ENCODE results near the gene SPIC.
"Not testable (repeated sequence)": the region's sequence is repeated elsewhere in the genome, so short reads cannot be mapped to it uniquely, and the experiment has no call there.

The SPIC gene

GRCh38 chr12:101474711-101475386 is at the start of gene SPIC:
Gene SPIC (plus strand): TSS chr12:101475336. CDS start chr12:101476905, 1,569 bp downstream.
- no peak within 1 kb of the TSS for H3K9ac ChIP-seq (ENCODE audit: low read length)
- H3K36me3 ChIP-seq (ENCODE audit: control insufficient read depth, insufficient read depth, low read length), result no peaks in the 10 kb centered on the region
- H3K27ac ChIP-seq (ENCODE audit: low read depth, low read length), result no peak within 1 kb of the TSS
- H3K4me3 ChIP-seq (ENCODE audit: low read length), result no peak within 1 kb of the TSS
- no peaks in the 10 kb centered on the region for H3K4me1 ChIP-seq (ENCODE audit: control insufficient read depth, insufficient read depth, low read length)
- H3K27me3 ChIP-seq (ENCODE audit: control insufficient read depth, insufficient read depth, low read length), result no peaks in the 10 kb centered on the region

- no peaks in the 10 kb centered on the region for H3K36me3 ChIP-seq (ENCODE audit: control insufficient read depth, insufficient read depth, low read length)
- no peak overlapping the region for H3K4me3 ChIP-seq (ENCODE audit: low read length)
- no peaks in the 10 kb centered on the region for H3K4me1 ChIP-seq (ENCODE audit: control insufficient read depth, insufficient read depth, low read length)
- H3K27me3 ChIP-seq (ENCODE audit: control insufficient read depth, insufficient read depth, low read length), result no peaks in the 10 kb centered on the region
- no peak overlapping the region for H3K9ac ChIP-seq (ENCODE audit: low read length)
- no peak overlapping the region for H3K27ac ChIP-seq (ENCODE audit: low read depth, low read length)
These were observed 44.7 kb upstream of the SPIC start for GRCh38 chr12:101430456-101430855.

- Histone ChIP-seq H3K9ac (ENCODE audit: low read length) (no peak overlapping the region), H3K27ac (ENCODE audit: low read depth, low read length) (no peak overlapping the region), H3K4me3 (ENCODE audit: low read length) (no peak overlapping the region)
These were observed 39.0 kb upstream of the SPIC start for GRCh38 chr12:101436136-101436535.

GRCh38 chr12:101439236-101439635 is 35.9 kb upstream of the SPIC start:
- Histone ChIP-seq H3K9ac (ENCODE audit: low read length) (no peak overlapping the region), H3K4me3 (ENCODE audit: low read length) (no peak overlapping the region), H3K4me1 (ENCODE audit: control insufficient read depth, insufficient read depth, low read length) (no peaks in the 10 kb centered on the region), H3K27me3 (ENCODE audit: control insufficient read depth, insufficient read depth, low read length) (no peaks in the 10 kb centered on the region), H3K27ac (ENCODE audit: low read depth, low read length) (no peak overlapping the region), H3K36me3 (ENCODE audit: control insufficient read depth, insufficient read depth, low read length) (no peaks in the 10 kb centered on the region)

More at GRCh38 chr12:101436136-101436535, 39.0 kb upstream of the SPIC start:
- no peaks in the 10 kb centered on the region for H3K27me3 ChIP-seq (ENCODE audit: control insufficient read depth, insufficient read depth, low read length)
- no peaks in the 10 kb centered on the region for H3K4me1 ChIP-seq (ENCODE audit: control insufficient read depth, insufficient read depth, low read length)
- H3K36me3 ChIP-seq (ENCODE audit: control insufficient read depth, insufficient read depth, low read length), result no peaks in the 10 kb centered on the region

- Histone ChIP-seq H3K4me3 (ENCODE audit: low read length) (no peak overlapping the region), H3K27ac (ENCODE audit: low read depth, low read length) (no peak overlapping the region), H3K9ac (ENCODE audit: low read length) (no peak overlapping the region), H3K4me1 (ENCODE audit: control insufficient read depth, insufficient read depth, low read length) (no peaks in the 10 kb centered on the region), H3K36me3 (ENCODE audit: control insufficient read depth, insufficient read depth, low read length) (no peaks in the 10 kb centered on the region), H3K27me3 (ENCODE audit: control insufficient read depth, insufficient read depth, low read length) (no peaks in the 10 kb centered on the region)
These were observed 33.5 kb upstream of the SPIC start for GRCh38 chr12:101441461-101442224.

GRCh38 chr12:101455685-101456084 is 19.5 kb upstream of the SPIC start:
- no peak overlapping the region for H3K9ac ChIP-seq (ENCODE audit: low read length)
- no peaks in the 10 kb centered on the region for H3K4me1 ChIP-seq (ENCODE audit: control insufficient read depth, insufficient read depth, low read length)
- H3K36me3 ChIP-seq (ENCODE audit: control insufficient read depth, insufficient read depth, low read length), result no peaks in the 10 kb centered on the region
- H3K27ac ChIP-seq (ENCODE audit: low read depth, low read length), result no peak overlapping the region
- no peak overlapping the region for H3K4me3 ChIP-seq (ENCODE audit: low read length)
- no peaks in the 10 kb centered on the region for H3K27me3 ChIP-seq (ENCODE audit: control insufficient read depth, insufficient read depth, low read length)

GRCh38 chr12:101459642-101460346 is 15.3 kb upstream of the SPIC start:
- no peaks in the 10 kb centered on the region for H3K4me1 ChIP-seq (ENCODE audit: control insufficient read depth, insufficient read depth, low read length)
- no peaks in the 10 kb centered on the region for H3K36me3 ChIP-seq (ENCODE audit: control insufficient read depth, insufficient read depth, low read length)
- no peak overlapping the region for H3K27ac ChIP-seq (ENCODE audit: low read depth, low read length)
- H3K27me3 ChIP-seq (ENCODE audit: control insufficient read depth, insufficient read depth, low read length), result no peaks in the 10 kb centered on the region
- H3K9ac ChIP-seq (ENCODE audit: low read length), result no peak overlapping the region
- H3K4me3 ChIP-seq (ENCODE audit: low read length), result no peak overlapping the region

- Histone ChIP-seq H3K36me3 (ENCODE audit: control insufficient read depth, insufficient read depth, low read length) (no peaks in the 10 kb centered on the region), H3K4me1 (ENCODE audit: control insufficient read depth, insufficient read depth, low read length) (no peaks in the 10 kb centered on the region), H3K27ac (ENCODE audit: low read depth, low read length) (no peak overlapping the region), H3K27me3 (ENCODE audit: control insufficient read depth, insufficient read depth, low read length) (no peaks in the 10 kb centered on the region), H3K9ac (ENCODE audit: low read length) (no peak overlapping the region), H3K4me3 (ENCODE audit: low read length) (no peak overlapping the region)
These were observed 6.2 kb upstream of the SPIC start for GRCh38 chr12:101468948-101469347.

GRCh38 chr12:101470939-101471338 is 4.2 kb upstream of the SPIC start:
- Histone ChIP-seq H3K27ac (ENCODE audit: low read depth, low read length) (no peak overlapping the region), H3K4me1 (ENCODE audit: control insufficient read depth, insufficient read depth, low read length) (no peaks in the 10 kb centered on the region), H3K27me3 (ENCODE audit: control insufficient read depth, insufficient read depth, low read length) (no peaks in the 10 kb centered on the region), H3K4me3 (ENCODE audit: low read length) (no peak overlapping the region), H3K9ac (ENCODE audit: low read length) (no peak overlapping the region), H3K36me3 (ENCODE audit: control insufficient read depth, insufficient read depth, low read length) (no peaks in the 10 kb centered on the region)

- not testable (repeated sequence) for H3K4me3 ChIP-seq (ENCODE audit: low read length); H3K9ac ChIP-seq (ENCODE audit: low read length); H3K27ac ChIP-seq (ENCODE audit: low read depth, low read length); H3K27me3 ChIP-seq (ENCODE audit: control insufficient read depth, insufficient read depth, low read length); H3K36me3 ChIP-seq (ENCODE audit: control insufficient read depth, insufficient read depth, low read length); H3K4me1 ChIP-seq (ENCODE audit: control insufficient read depth, insufficient read depth, low read length)
These were observed 3.3 kb upstream of the SPIC start for GRCh38 chr12:101471878-101472277.

- no peaks in the 10 kb centered on the region for H3K27me3 ChIP-seq (ENCODE audit: control insufficient read depth, insufficient read depth, low read length)
- no peaks in the 10 kb centered on the region for H3K36me3 ChIP-seq (ENCODE audit: control insufficient read depth, insufficient read depth, low read length)
- no peak overlapping the region for H3K4me3 ChIP-seq (ENCODE audit: low read length)
- H3K9ac ChIP-seq (ENCODE audit: low read length), result no peak overlapping the region
- no peaks in the 10 kb centered on the region for H3K4me1 ChIP-seq (ENCODE audit: control insufficient read depth, insufficient read depth, low read length)
- no peak overlapping the region for H3K27ac ChIP-seq (ENCODE audit: low read depth, low read length)
These were observed 888 bp upstream of the SPIC start for GRCh38 chr12:101474248-101474647.

- no peak overlapping the region for H3K27ac ChIP-seq (ENCODE audit: low read depth, low read length)
- no peaks in the 10 kb centered on the region for H3K27me3 ChIP-seq (ENCODE audit: control insufficient read depth, insufficient read depth, low read length)
- H3K36me3 ChIP-seq (ENCODE audit: control insufficient read depth, insufficient read depth, low read length), result no peaks in the 10 kb centered on the region
- no peaks in the 10 kb centered on the region for H3K4me1 ChIP-seq (ENCODE audit: control insufficient read depth, insufficient read depth, low read length)
- H3K4me3 ChIP-seq (ENCODE audit: low read length), result no peak overlapping the region
- H3K9ac ChIP-seq (ENCODE audit: low read length), result no peak overlapping the region
These were observed 692 bp downstream of the SPIC start for GRCh38 chr12:101475751-101476305.
